BE2C (cell line): ENCODE results near the gene HEXD.

ENCODE experiments used
- DNase-seq: peaks from one replicate; pipeline ENCODE4 v3.0.0-alpha.2; 2020
- H3K27me3 ChIP-seq: fragments of 250-450 bp; sonication (Bioruptor Pico); 2 replicates; pipeline ENCODE4 v1.5.1; 2020; ENCODE audit warnings: mild to moderate bottlenecking
- H3K36me3 ChIP-seq: fragments of 250-450 bp; sonication (Bioruptor Pico); 2 replicates; pipeline ENCODE4 v1.5.1; 2020; ENCODE audit warnings: mild to moderate bottlenecking
- H3K4me1 ChIP-seq: fragments of 250-450 bp; sonication (Bioruptor Pico); 2 replicates; pipeline ENCODE4 v1.5.1; 2020
- H3K4me3 ChIP-seq: 2 replicates; pipeline ENCODE4 v1.5.1; 2011; ENCODE audit warnings: low read depth, low read length
- H3K9me3 ChIP-seq: fragments of 250-450 bp; sonication (Bioruptor Pico); 2 replicates; pipeline ENCODE4 v1.5.1; 2020
- TF ChIP-seq, protein P1 (sequence below): IDR thresholded peaks from 2 replicates; pipeline ENCODE4 v1.5.1; 2012; ENCODE audit warnings: mild to moderate bottlenecking, low read depth, low read length

The HEXD gene

DNA sequence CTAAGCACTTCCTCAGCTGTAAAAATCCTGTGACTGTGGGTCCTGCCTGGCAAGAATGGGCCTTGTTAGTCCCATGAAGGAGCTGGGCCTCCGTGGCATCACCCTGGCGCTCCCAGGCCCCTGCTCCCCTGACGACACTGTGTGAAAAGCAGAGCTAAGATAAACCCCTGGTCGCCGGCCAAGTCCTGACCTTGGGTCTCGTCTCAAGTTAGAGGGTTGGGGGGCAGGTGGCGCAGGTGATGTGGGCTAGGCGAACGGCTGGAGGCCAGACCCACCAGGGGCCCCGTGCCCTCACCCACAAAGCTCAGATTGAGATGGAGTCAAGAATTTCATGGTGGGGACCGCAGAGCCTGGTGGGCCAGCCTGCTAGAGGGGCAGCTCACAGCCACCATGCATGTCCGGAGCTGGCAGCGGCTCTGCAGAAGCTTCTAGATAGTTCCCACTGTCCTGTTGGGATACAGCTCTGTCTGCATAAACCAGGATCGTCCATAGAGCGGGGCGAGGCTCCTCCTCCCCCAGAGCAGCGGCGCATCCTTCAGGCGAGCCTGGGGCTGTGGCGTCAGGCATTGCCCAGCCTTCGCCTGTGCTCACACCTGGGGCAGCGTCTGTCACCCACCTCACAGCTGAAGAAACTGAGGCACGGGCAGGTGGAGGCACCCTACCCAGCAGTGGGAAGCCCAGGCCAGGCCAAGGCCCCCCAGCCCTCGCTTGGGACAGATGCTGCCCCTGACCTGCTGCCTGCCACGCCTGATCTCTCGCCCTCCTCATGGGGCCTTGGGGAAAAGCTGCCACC lies 20.4 kb downstream of the HEXD start:
- Histone ChIP-seq H3K36me3 (no peaks in the 10 kb centered on the region; the same call in none of the 2 replicates), H3K4me1 (peaks cover 7% of the 10 kb centered on the region), H3K9me3 (no peaks in the 10 kb centered on the region), H3K4me3 (no peak overlapping the region), H3K27me3 (no peaks in the 10 kb centered on the region)
- TF ChIP-seq, protein P1, sequence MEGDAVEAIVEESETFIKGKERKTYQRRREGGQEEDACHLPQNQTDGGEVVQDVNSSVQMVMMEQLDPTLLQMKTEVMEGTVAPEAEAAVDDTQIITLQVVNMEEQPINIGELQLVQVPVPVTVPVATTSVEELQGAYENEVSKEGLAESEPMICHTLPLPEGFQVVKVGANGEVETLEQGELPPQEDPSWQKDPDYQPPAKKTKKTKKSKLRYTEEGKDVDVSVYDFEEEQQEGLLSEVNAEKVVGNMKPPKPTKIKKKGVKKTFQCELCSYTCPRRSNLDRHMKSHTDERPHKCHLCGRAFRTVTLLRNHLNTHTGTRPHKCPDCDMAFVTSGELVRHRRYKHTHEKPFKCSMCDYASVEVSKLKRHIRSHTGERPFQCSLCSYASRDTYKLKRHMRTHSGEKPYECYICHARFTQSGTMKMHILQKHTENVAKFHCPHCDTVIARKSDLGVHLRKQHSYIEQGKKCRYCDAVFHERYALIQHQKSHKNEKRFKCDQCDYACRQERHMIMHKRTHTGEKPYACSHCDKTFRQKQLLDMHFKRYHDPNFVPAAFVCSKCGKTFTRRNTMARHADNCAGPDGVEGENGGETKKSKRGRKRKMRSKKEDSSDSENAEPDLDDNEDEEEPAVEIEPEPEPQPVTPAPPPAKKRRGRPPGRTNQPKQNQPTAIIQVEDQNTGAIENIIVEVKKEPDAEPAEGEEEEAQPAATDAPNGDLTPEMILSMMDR: no peak
- DNase-seq: no peak

GRCh38 chr17:82439194-82439828 lies 21.2 kb downstream of the HEXD start:
- TF ChIP-seq, protein P1: no peak
- Histone ChIP-seq H3K27me3 (no peaks in the 10 kb centered on the region), H3K9me3 (no peaks in the 10 kb centered on the region), H3K4me3 (no peak overlapping the region), H3K4me1 (peaks cover 7% of the 10 kb centered on the region), H3K36me3 (no peaks in the 10 kb centered on the region; the same call in none of the 2 replicates)
- no peak for DNase-seq

DNA sequence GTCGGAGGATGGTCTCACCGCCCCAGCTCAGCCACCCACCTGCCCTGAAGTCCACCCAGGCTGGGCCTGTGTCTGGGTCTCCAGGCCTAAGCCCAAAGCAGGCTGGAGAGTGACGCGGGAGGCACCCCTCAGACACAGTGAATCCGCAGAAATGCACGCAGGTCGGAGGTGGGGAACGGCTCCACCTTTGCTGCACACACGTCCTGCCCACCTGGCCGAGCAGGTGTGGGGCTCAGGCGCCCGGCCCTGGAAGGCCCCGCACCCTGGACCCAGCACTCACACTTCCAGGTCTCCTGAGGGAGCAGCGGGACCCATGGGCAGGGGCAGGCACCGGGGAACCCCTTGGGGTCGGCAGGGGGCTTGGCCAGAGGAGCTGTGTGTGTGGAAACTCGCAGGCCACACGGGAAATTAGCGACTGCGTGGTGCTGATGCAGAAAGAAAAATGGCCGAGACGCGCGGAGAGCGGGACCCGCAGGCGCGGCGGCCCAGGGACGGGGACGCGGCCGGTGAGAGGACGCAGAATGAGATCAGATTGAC lies 21.8 kb downstream of the HEXD start:
- DNase-seq: no peak
- Histone ChIP-seq H3K4me3 (no peak overlapping the region), H3K9me3 (no peaks in the 10 kb centered on the region), H3K36me3 (no peaks in the 10 kb centered on the region; the same call in none of the 2 replicates), H3K4me1 (peaks cover 7% of the 10 kb centered on the region), H3K27me3 (no peaks in the 10 kb centered on the region)
- TF ChIP-seq, protein P1: no peak

DNA sequence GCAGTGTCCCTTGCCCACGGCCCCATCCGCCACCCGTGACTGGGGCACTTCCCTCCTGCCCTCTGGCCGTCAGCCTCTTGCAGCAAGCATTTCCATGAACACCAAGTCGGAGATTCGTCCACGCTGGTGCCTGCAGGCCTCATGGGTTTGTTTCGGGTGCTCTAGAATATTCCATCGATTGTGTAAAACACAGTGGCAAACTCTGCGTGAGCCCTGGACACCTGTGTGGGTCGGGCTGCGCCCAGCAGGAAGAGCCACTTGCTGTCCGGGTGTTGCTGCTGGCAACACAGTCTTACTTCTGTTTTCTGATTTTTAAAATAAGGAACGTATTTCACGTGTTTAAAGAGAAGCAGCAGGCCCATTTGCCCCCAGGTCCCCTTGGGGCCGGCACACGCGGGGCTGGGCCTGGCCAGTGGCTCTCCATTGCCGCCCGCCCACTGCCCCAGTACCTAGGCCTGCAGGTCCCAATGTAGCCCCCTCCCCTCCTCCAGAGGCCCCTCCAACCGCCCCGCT lies 22.4 kb downstream of the HEXD start:
- Histone ChIP-seq H3K27me3 (no peaks in the 10 kb centered on the region), H3K9me3 (no peaks in the 10 kb centered on the region), H3K4me3 (no peak overlapping the region), H3K4me1 (peaks cover 10% of the 10 kb centered on the region), H3K36me3 (no peaks in the 10 kb centered on the region; the same call in none of the 2 replicates)
- TF ChIP-seq, protein P1: no peak
- DNase-seq: no peak

DNA sequence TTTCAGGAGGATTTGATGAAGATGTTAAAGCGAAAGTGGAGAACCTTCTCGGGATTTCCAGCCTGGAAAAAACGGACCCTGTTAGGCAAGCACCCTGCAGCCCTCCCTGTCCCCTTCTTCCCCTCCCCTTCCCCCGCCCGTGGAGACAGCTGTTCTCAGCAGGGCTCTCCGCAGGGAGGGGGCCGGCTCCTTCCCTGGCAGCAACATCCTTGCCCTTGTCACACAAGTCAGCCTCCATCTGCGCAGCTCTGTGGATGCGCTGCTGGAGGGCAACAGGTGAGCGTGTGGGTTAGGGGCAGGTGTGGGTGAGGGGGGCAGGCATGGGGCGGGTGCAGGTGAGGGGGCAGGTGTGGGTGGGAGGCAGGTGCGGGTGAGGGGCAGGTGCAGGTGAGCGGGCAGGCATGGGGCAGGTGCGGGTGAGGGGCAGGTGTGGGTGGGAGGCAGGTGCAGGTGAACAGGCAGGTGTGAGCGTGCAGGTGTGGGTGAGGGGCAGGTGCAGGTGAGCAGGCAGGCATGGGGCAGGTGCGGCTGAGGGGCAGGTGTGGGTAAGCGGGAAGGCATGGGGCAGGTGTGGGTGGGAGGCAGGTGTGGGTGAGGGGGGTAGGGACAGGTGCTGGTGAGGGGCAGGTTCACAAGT lies 23.0 kb downstream of the HEXD start:
- DNase-seq: peak; percentile 52
- Histone ChIP-seq H3K4me1 (peaks cover 10% of the 10 kb centered on the region), H3K36me3 (no peaks in the 10 kb centered on the region; the same call in none of the 2 replicates), H3K4me3 (no peak overlapping the region), H3K27me3 (no peaks in the 10 kb centered on the region), H3K9me3 (no peaks in the 10 kb centered on the region)
- TF ChIP-seq, protein P1: no peak
